ENCODE measurements around the gene KIF23.

- TF ChIP-seq GATA3 (IDR thresholded peaks at IDR 0.05; ENCODE audit: low read depth, low read length) (no peak), GATA2 (IDR thresholded peaks at IDR 0.05; ENCODE audit: low read depth, low read length) (no peak)
Measured at GRCh38 chr15:69410248-69410874, 3.8 kb upstream of the KIF23 start.

Data from SH-SY5Y (cell line).